IMR-90 (cell line): Measurements from ENCODE around the gene FES. TPM values are rescaled to one million over a fixed set of nuclear protein-coding genes. Genes with fewer than 3 reads are reported as not detected.

Experiments
- ATAC-seq: fragments of 200-7000 bp; cut with Tn5 transposase; 2 replicates; pipeline ENCODE4 v1.9.1; 2020; ENCODE audit warnings: low read depth, mild to moderate bottlenecking, moderate library complexity
- BruUV-seq: library from RNA; stranded (reverse); fragments of 400-500 nt; replicated peaks from 2 replicates; lab custom pipeline; 2021; lab: Mats Ljungman, UMichigan
- CTCF ChIA-PET: fragments of 300-600 bp; formaldehyde crosslinking; extraction: SDS; loops from one replicate; lab custom pipeline; 2021; ENCODE audit warnings: antibody characterized with exemption; lab: Yijun Ruan, JAX
- POLR2A ChIA-PET: fragments of 300-600 bp; sonication (Branson Sonifier 250); formaldehyde crosslinking; loops from one replicate; lab custom pipeline; 2022; ENCODE audit warnings: antibody characterized with exemption; ENCODE audit not compliant: unreplicated experiment; lab: Charles Lee
- DNase-seq: peaks from one replicate; pipeline ENCODE4 v3.0.0; 2013
- H2AFZ ChIP-seq: replicated peaks from 2 replicates; pipeline ENCODE3; 2013; ENCODE audit warnings: low read length, mild to moderate bottlenecking; ENCODE audit not compliant: poor library complexity
- H2AK5ac ChIP-seq: 2 replicates; pipeline ENCODE4 v1.6.1; 2013; ENCODE audit warnings: low read depth, low read length, inconsistent platforms
- H2AK9ac ChIP-seq: replicated peaks from 2 replicates; pipeline ENCODE3; 2013; ENCODE audit warnings: mild to moderate bottlenecking, low read depth, low read length, moderate library complexity; ENCODE audit not compliant: poor library complexity
- H2BK120ac ChIP-seq: 2 replicates; pipeline ENCODE4 v1.6.1; 2013; ENCODE audit warnings: low read depth, low read length, inconsistent platforms
- H2BK15ac ChIP-seq: 3 replicates; pipeline ENCODE4 v1.6.1; 2013; ENCODE audit warnings: low read depth, low read length, inconsistent platforms
- H2BK20ac ChIP-seq: 2 replicates; pipeline ENCODE4 v1.6.1; 2013; ENCODE audit warnings: low read depth, mild to moderate bottlenecking, inconsistent platforms, low read length, moderate library complexity
- H2BK5ac ChIP-seq: 2 replicates; pipeline ENCODE4 v1.6.1; 2013; ENCODE audit warnings: mild to moderate bottlenecking, low read depth, low read length, inconsistent platforms; ENCODE audit not compliant: poor library complexity, severe bottlenecking
- H3K14ac ChIP-seq: replicated peaks from 2 replicates; pipeline ENCODE4 v1.6.1; 2013; ENCODE audit warnings: low read depth, low read length, inconsistent platforms
- H3K18ac ChIP-seq: 2 replicates; pipeline ENCODE4 v1.6.1; 2013; ENCODE audit warnings: low read depth, low read length, control low read depth
- H3K23ac ChIP-seq: 2 replicates; pipeline ENCODE4 v1.6.1; 2013; ENCODE audit warnings: low read depth, low read length, inconsistent platforms
- H3K27ac ChIP-seq: 2 replicates; pipeline ENCODE4 v1.5.1; 2013; ENCODE audit warnings: mild to moderate bottlenecking, control low read depth, low read length; ENCODE audit not compliant: insufficient read depth
- H3K27me3 ChIP-seq: 2 replicates; pipeline ENCODE4 v1.6.1; 2013; ENCODE audit warnings: low read length; ENCODE audit not compliant: control insufficient read depth, insufficient read depth
- H3K36me3 ChIP-seq: 2 replicates; pipeline ENCODE4 v1.6.1; 2013; ENCODE audit warnings: low read length, mixed read lengths; ENCODE audit not compliant: control insufficient read depth, insufficient read depth
- H3K4ac ChIP-seq: 2 replicates; pipeline ENCODE4 v1.6.1; 2013; ENCODE audit warnings: low read depth, low read length, inconsistent platforms
- H3K4me1 ChIP-seq: 2 replicates; pipeline ENCODE4 v1.6.1; 2013; ENCODE audit warnings: low read length, mixed read lengths; ENCODE audit not compliant: control insufficient read depth, insufficient read depth
- H3K4me2 ChIP-seq: 2 replicates; pipeline ENCODE4 v1.6.1; 2013; ENCODE audit warnings: low read depth, mild to moderate bottlenecking, control low read depth, low read length, moderate library complexity
- H3K4me3 ChIP-seq: 2 replicates; pipeline ENCODE4 v1.5.1; 2013; ENCODE audit warnings: low read depth, mild to moderate bottlenecking, control low read depth, low read length, moderate library complexity; ENCODE audit not compliant: insufficient read depth
- H3K56ac ChIP-seq: 2 replicates; pipeline ENCODE4 v1.6.1; 2013; ENCODE audit warnings: low read length, inconsistent platforms; ENCODE audit not compliant: insufficient read depth; ENCODE audit errors: extremely low read depth
- H3K79me1 ChIP-seq, 2 experiments: 2 replicates each; pipeline ENCODE4 v1.6.1; 2013; ENCODE audit warnings: low read length in 2 of 2, inconsistent platforms in 1 of 2, low read depth in 1 of 2
- H3K9ac ChIP-seq: 2 replicates; pipeline ENCODE4 v1.6.1; 2013; ENCODE audit warnings: low read depth, low read length, control low read depth
- H3K9me1 ChIP-seq: 2 replicates; pipeline ENCODE4 v1.6.1; 2013; ENCODE audit warnings: low read length, inconsistent platforms; ENCODE audit not compliant: insufficient read depth
- H3K9me3 ChIP-seq: 2 replicates; pipeline ENCODE4 v1.6.1; 2013; ENCODE audit warnings: low read length; ENCODE audit not compliant: control insufficient read depth, insufficient read depth
- H4K20me1 ChIP-seq: 2 replicates; pipeline ENCODE4 v1.6.1; 2013; ENCODE audit warnings: low read length, inconsistent platforms; ENCODE audit not compliant: insufficient read depth
- H4K5ac ChIP-seq: 2 replicates; pipeline ENCODE4 v1.6.1; 2013; ENCODE audit warnings: mild to moderate bottlenecking, low read depth, low read length, control low read depth
- H4K8ac ChIP-seq, 2 experiments: 2 replicates each; pipeline ENCODE4 v1.6.1; 2013; ENCODE audit warnings: low read depth in 2 of 2, low read length in 2 of 2, control low read depth in 1 of 2, inconsistent platforms in 1 of 2
- H4K91ac ChIP-seq: 2 replicates; pipeline ENCODE4 v1.6.1; 2013; ENCODE audit warnings: low read depth, low read length, inconsistent platforms; ENCODE audit not compliant: insufficient read depth
- CEBPB ChIP-seq: IDR thresholded peaks from 2 replicates; pipeline ENCODE4 v1.6.1; 2012; ENCODE audit warnings: low read depth, low read length, improper control_type of control experiment
- CHD1 ChIP-seq: IDR thresholded peaks from 2 replicates; pipeline ENCODE4 v1.6.1; 2012; ENCODE audit warnings: low read depth, low read length, improper control_type of control experiment
- FOS ChIP-seq: fragments of 150-350 bp; IDR thresholded peaks from 2 replicates; pipeline ENCODE4 v1.6.1; 2016; ENCODE audit warnings: low read depth, low read length
- MAFK ChIP-seq: IDR thresholded peaks from 2 replicates; pipeline ENCODE4 v1.6.1; 2012; ENCODE audit warnings: low read depth, low read length, improper control_type of control experiment
- MAZ ChIP-seq: IDR thresholded peaks from 2 replicates; pipeline ENCODE4 v1.6.1; 2012; ENCODE audit warnings: low read depth, mild to moderate bottlenecking, low read length, improper control_type of control experiment, moderate library complexity, borderline replicate concordance
- MXI1 ChIP-seq: IDR thresholded peaks from 2 replicates; pipeline ENCODE4 v1.6.1; 2012; ENCODE audit warnings: low read depth, mild to moderate bottlenecking, low read length, moderate library complexity, borderline replicate concordance
- NFE2L2 ChIP-seq: fragments of 150-350 bp; IDR thresholded peaks from 2 replicates; pipeline ENCODE4 v1.6.1; 2016; ENCODE audit warnings: low read depth, mild to moderate bottlenecking, low read length
- POLR2A ChIP-seq: IDR thresholded peaks from 2 replicates; pipeline ENCODE4 v1.6.1; 2012; ENCODE audit warnings: mild to moderate bottlenecking, low read depth, low read length
- RCOR1 ChIP-seq: IDR thresholded peaks from 2 replicates; pipeline ENCODE4 v1.6.1; 2012; ENCODE audit warnings: mild to moderate bottlenecking, low read length, improper control_type of control experiment; ENCODE audit not compliant: insufficient replicate concordance
- RFX5 ChIP-seq: IDR thresholded peaks from 2 replicates; pipeline ENCODE4 v1.8.0; 2012; ENCODE audit warnings: low read depth, mild to moderate bottlenecking, low read length, moderate library complexity
- SMC3 ChIP-seq: fragments of 150-350 bp; IDR thresholded peaks from 2 replicates; pipeline ENCODE4 v1.6.1; 2016; ENCODE audit warnings: low read depth, mild to moderate bottlenecking, antibody characterized with exemption, low read length, moderate library complexity
- WGBS, 2 experiments: methylation state at CpG; one replicate each; pipeline versions ENCODE4 v1.1.5 to v1.1.7; 2013; ENCODE audit warnings: missing lambda C conversion rate in 2 of 2; ENCODE audit not compliant: insufficient read length in 1 of 2; ENCODE audit errors: extremely low coverage in 2 of 2; 5-methylcytosine and 5-hydroxymethylcytosine counted together
- dilution Hi-C: fragments of 300-500 bp; cut with HindIII; formaldehyde crosslinking; loops from one replicate; pipeline ENCODE4 v1.14.3; 2018; ENCODE audit warnings: low sequenced_read_pairs; ENCODE audit not compliant: unreplicated experiment
- in situ Hi-C: fragments of 300-500 bp; cut with MboI; formaldehyde crosslinking; loops from 3 replicates; pipeline ENCODE4 v1.14.3; 2019; ENCODE audit warnings: low sequenced_read_pairs, inconsistent platforms, mixed read lengths
- intact Hi-C: fragments of 100-400 bp; cut with micrococcal nuclease; formaldehyde crosslinking; loops from 2 replicates; pipeline ENCODE4 v1.10.0; 2022
- polyA plus RNA-seq, 3 experiments: library from polyadenylated mRNA; depleted of rRNA; stranded (reverse); fragments of >200 nt; gene quantifications; 2 replicates each; pipeline ENCODE4 v1.2.3, GENCODE V29; 2012; ENCODE audit warnings: low replicate concordance in 1 of 3
- total RNA-seq: library from RNA; depleted of rRNA; stranded (reverse); fragments of >200 nt; gene quantifications from 2 replicates; pipeline ENCODE4 v1.2.3, GENCODE V29; 2012
- TF ChIP-seq, protein P1 (sequence below): fragments of 150-350 bp; IDR thresholded peaks from 2 replicates; pipeline ENCODE4 v1.6.1; 2017; ENCODE audit warnings: mild to moderate bottlenecking, antibody characterized with exemption, low read length, low read depth
- TF ChIP-seq, protein P2 (sequence below): conservative IDR thresholded peaks from 2 replicates; pipeline ENCODE4 v1.5.1; 2012; ENCODE audit warnings: mild to moderate bottlenecking, low read depth, low read length, improper control_type of control experiment

FES gene
- total and polyA plus RNA-seq, 2 of the 4 experiments (the other 2 are of a cell fraction) = 10.5 to 11.7 TPM

DNA sequence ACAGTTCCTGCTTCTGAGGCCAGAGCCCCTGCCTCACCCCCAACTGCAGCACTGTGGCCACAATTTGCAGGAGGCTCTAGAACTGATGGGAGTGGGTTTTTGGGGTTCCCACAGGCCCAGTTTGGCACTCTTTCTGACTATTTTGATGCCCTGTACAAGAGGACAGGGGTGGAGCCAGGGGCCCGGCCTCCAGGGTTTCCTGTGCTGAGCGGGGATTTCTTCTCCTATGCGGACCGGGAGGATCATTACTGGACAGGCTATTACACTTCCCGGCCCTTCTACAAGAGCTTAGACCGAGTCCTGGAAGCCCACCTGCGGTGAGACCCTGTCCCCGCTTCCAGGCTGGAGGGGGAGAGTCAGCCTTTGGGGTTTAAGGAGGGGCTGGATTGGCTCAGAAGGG lies 25.7 kb downstream of the FES start:
- WGBS, 2 experiments = no CpG with 5 or more reads among the region's 8 CpGs
- H3K18ac ChIP-seq = no peak overlapping the region
- H3K27ac ChIP-seq = no peak overlapping the region
- ChIA-PET POLR2A (no interaction called here), CTCF (no interaction called here)
- H3K9me1 ChIP-seq = no peaks in the 10 kb centered on the region
- H2BK5ac ChIP-seq = no peak overlapping the region
- no peaks in the 10 kb centered on the region for H3K4me1 ChIP-seq
- H3K27me3 ChIP-seq = no peaks in the 10 kb centered on the region
- ATAC-seq (no peak), DNase-seq (no peak)
- no peak overlapping the region for H4K91ac ChIP-seq
- no peak overlapping the region for H2AFZ ChIP-seq
- no peak overlapping the region for H2AK5ac ChIP-seq
- no peak for TF ChIP-seq FOS
- no peak for TF ChIP-seq SMC3
- no peak for TF ChIP-seq CEBPB
- TF ChIP-seq, protein P1, sequence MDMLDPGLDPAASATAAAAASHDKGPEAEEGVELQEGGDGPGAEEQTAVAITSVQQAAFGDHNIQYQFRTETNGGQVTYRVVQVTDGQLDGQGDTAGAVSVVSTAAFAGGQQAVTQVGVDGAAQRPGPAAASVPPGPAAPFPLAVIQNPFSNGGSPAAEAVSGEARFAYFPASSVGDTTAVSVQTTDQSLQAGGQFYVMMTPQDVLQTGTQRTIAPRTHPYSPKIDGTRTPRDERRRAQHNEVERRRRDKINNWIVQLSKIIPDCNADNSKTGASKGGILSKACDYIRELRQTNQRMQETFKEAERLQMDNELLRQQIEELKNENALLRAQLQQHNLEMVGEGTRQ = no peak
- TF ChIP-seq NFE2L2 = no peak
- TF ChIP-seq MXI1 = no peak
- TF ChIP-seq MAFK = no peak
- TF ChIP-seq POLR2A = no peak
- TF ChIP-seq RFX5 = no peak
- no peak for TF ChIP-seq MAZ
- TF ChIP-seq CHD1 = no peak
- TF ChIP-seq RCOR1 = no peak
- TF ChIP-seq, protein P2, sequence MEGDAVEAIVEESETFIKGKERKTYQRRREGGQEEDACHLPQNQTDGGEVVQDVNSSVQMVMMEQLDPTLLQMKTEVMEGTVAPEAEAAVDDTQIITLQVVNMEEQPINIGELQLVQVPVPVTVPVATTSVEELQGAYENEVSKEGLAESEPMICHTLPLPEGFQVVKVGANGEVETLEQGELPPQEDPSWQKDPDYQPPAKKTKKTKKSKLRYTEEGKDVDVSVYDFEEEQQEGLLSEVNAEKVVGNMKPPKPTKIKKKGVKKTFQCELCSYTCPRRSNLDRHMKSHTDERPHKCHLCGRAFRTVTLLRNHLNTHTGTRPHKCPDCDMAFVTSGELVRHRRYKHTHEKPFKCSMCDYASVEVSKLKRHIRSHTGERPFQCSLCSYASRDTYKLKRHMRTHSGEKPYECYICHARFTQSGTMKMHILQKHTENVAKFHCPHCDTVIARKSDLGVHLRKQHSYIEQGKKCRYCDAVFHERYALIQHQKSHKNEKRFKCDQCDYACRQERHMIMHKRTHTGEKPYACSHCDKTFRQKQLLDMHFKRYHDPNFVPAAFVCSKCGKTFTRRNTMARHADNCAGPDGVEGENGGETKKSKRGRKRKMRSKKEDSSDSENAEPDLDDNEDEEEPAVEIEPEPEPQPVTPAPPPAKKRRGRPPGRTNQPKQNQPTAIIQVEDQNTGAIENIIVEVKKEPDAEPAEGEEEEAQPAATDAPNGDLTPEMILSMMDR = no peak
- H3K56ac ChIP-seq = no peak overlapping the region
- no peak overlapping the region for H2BK120ac ChIP-seq
- no peak overlapping the region for H4K5ac ChIP-seq
- H3K36me3 ChIP-seq = peaks cover 56% of the 10 kb centered on the region
- no peak overlapping the region for H2BK15ac ChIP-seq
- H2BK20ac ChIP-seq = no peak overlapping the region
- peak overlapping the region; percentile 55 for H2AK9ac ChIP-seq
- dilution Hi-C loops = no loop called here
- no peak overlapping the region for H3K4me2 ChIP-seq
- intact Hi-C loops = no loop called here
- no peak overlapping the region for H3K9ac ChIP-seq
- no peak overlapping the region for H4K8ac ChIP-seq
- no peak overlapping the region for H3K14ac ChIP-seq
- H3K4me3 ChIP-seq = no peak overlapping the region
- no peak overlapping the region for H3K4ac ChIP-seq
- H3K79me1 ChIP-seq = 0 out of 4 replicates have a peak, but pooled peaks cover 0 to under 1% of the 10 kb centered on the region in 2 experiments
- no peaks in the 10 kb centered on the region for H4K20me1 ChIP-seq
- no peaks in the 10 kb centered on the region for H3K9me3 ChIP-seq
- no TSS peak for BruUV-seq
- no peak overlapping the region for H3K23ac ChIP-seq
- in situ Hi-C loops = no loop called here
